DND-41 (cell line): ENCODE results near the gene MAFG.

Experiments
- CTCF ChIP-seq: IDR thresholded peaks from 2 replicates; pipeline ENCODE4 v1.5.1; 2012; ENCODE audit warnings: borderline replicate concordance, low read length, moderate library complexity, mild to moderate bottlenecking; ENCODE audit not compliant: poor library complexity, severe bottlenecking; ENCODE audit errors: extremely low read depth
- EZH2 ChIP-seq: IDR thresholded peaks from 3 replicates; pipeline ENCODE4 v1.6.1; 2012; ENCODE audit warnings: borderline replicate concordance, low read depth, mild to moderate bottlenecking, moderate library complexity, low read length, inconsistent platforms; ENCODE audit not compliant: severe bottlenecking

GRCh38 chr17:81954131-81955057 lies 26.9 kb upstream of the MAFG start:
- TF ChIP-seq CTCF (no peak), EZH2 (no peak)
